ENCODE results near the gene PLXNB1. TPM values are rescaled to one million over a fixed set of nuclear protein-coding genes. Genes with fewer than 3 reads are reported as not detected.

Gene PLXNB1
- total and polyA plus RNA-seq, 2 of the 13 experiments (the other 11 are each of a cell fraction or from before 2014, with no cell fraction given): 86.0 to 143 TPM

- Histone ChIP-seq H3K79me2 (ENCODE audit: insufficient read depth, low read length) (no peaks in the 10 kb centered on the region), H3K4me1 (ENCODE audit: insufficient read depth, low read length) (peaks cover 58% of the 10 kb centered on the region), H3K9me3 (ENCODE audit: low read length) (no peaks in the 10 kb centered on the region), H4K20me1 (ENCODE audit: insufficient read depth, low read length) (no peaks in the 10 kb centered on the region), H3K36me3 (replicated peaks in 1 of 2; ENCODE audit: control insufficient read depth in 1 of 2, insufficient read depth in 2 of 2, low read length in 2 of 2) (peaks cover 3 to 10% of the 10 kb centered on the region in 2 experiments; a peak in 3 of 5 replicates), H3K27me3 (ENCODE audit: control insufficient read depth in 1 of 2, insufficient read depth in 2 of 2, low read length in 2 of 2) (no peaks in the 10 kb centered on the region), H3K4me3 (replicated peaks in 1 of 3; ENCODE audit: insufficient read depth in 1 of 3, low read depth in 2 of 3, low read length in 3 of 3) (no peak overlapping the region), H3K9ac (ENCODE audit: insufficient read depth, low read depth, low read length) (no peak overlapping the region), H2AFZ (ENCODE audit: low read length) (no peak overlapping the region), H3K4me2 (ENCODE audit: low read depth, low read length) (no peak overlapping the region), H3K27ac (ENCODE audit: extremely low read length, insufficient read depth, low read length) (no peak overlapping the region)
- WGBS (ENCODE audit: low lambda C conversion rate): 95% methylated on average over 8 of the region's 9 CpGs
- BruUV-seq (replicated peaks): no TSS peak
- FAIRE-seq: no peak
- ChIA-PET POLR2A (interaction anchor here (1.5 to 2.1 kb wide), 2 partner anchors 16 to 20 kb away, joined by 4 to 7 read pairs; partner anchors contain the start of gene ATRIP), CTCF (ENCODE audit: low intra/inter-chr PET ratio, low total read pairs) (no interaction called here)
- intact Hi-C loops (cut with micrococcal nuclease; ENCODE audit: unreplicated experiment) (no loop called here), in situ Hi-C loops (cut with HindIII; ENCODE audit: extremely low pct_ligation_motif_present, low pct_unique_long_range_greater_than_20kb) (loop anchor here (5.0 kb wide), 2 partner anchors 35 to 90 kb away; partner anchors contain the start of genes PFKFB4 and SHISA5)
- no peak for DNase-seq (ENCODE audit: low spot score)
- ATAC-seq: no peak
- 0 out of 2 replicates have a peak, but pooled peaks have one; percentile 20 for TF ChIP-seq BORCS8-MEF2B (CRISPR knock-in tag; IDR thresholded peaks at IDR 0.05)
- peak; percentile 6; the same call in 1 of the 2 replicates for TF ChIP-seq ZNF274 (CRISPR knock-in tag; IDR thresholded peaks at IDR 0.05)
- peak; percentile 19 for TF ChIP-seq AGO2 (optimal IDR thresholded peaks at IDR 0.05; ENCODE audit: low read depth, low read length)
- TF ChIP-seq TARDBP (CRISPR knock-in tag; IDR thresholded peaks at IDR 0.05): peak; percentile 32; the same call in 1 of the 2 replicates
- no peak for TF ChIP-seq ZFYVE20 (CRISPR knock-in tag; IDR thresholded peaks at IDR 0.05; ENCODE audit: borderline replicate concordance, low read depth)
These were observed 37.2 kb upstream of the PLXNB1 start for GRCh38 chr3:48467110-48467454.

GRCh38 chr3:48466386-48467109 lies 36.7 kb upstream of the PLXNB1 start:
- 96% methylated on average over 11 of the region's 19 CpGs for WGBS (ENCODE audit: low lambda C conversion rate)
- DNase-seq (ENCODE audit: low spot score): no peak
- CTCF ChIA-PET (ENCODE audit: low intra/inter-chr PET ratio, low total read pairs): interaction anchor here (1.7 to 1.8 kb wide), 2 partner anchors 41 to 82 kb away, joined by 17 to 39 read pairs; no protein-coding TSS in a partner anchor
- Histone ChIP-seq H2AFZ (ENCODE audit: low read length) (no peak overlapping the region), H3K27ac (ENCODE audit: extremely low read length, insufficient read depth, low read length) (peak overlapping the region; percentile 85), H3K4me3 (replicated peaks in 1 of 3; ENCODE audit: insufficient read depth in 1 of 3, low read depth in 2 of 3, low read length in 3 of 3) (no peak overlapping the region), H3K27me3 (ENCODE audit: control insufficient read depth in 1 of 2, insufficient read depth in 2 of 2, low read length in 2 of 2) (no peaks in the 10 kb centered on the region), H3K4me2 (ENCODE audit: low read depth, low read length) (no peak overlapping the region), H3K4me1 (ENCODE audit: insufficient read depth, low read length) (peaks cover 58% of the 10 kb centered on the region), H3K9ac (ENCODE audit: insufficient read depth, low read depth, low read length) (peak overlapping the region; percentile 39; the same call in 1 of the 2 replicates), H3K9me3 (ENCODE audit: low read length) (no peaks in the 10 kb centered on the region), H4K20me1 (ENCODE audit: insufficient read depth, low read length) (no peaks in the 10 kb centered on the region), H3K36me3 (replicated peaks in 1 of 2; ENCODE audit: control insufficient read depth in 1 of 2, insufficient read depth in 2 of 2, low read length in 2 of 2) (peaks cover 3 to 11% of the 10 kb centered on the region in 2 experiments; a peak in 3 of 5 replicates), H3K79me2 (ENCODE audit: insufficient read depth, low read length) (no peaks in the 10 kb centered on the region)
- FAIRE-seq: no peak
- peak; percentile 87 for TF ChIP-seq AGO2 (optimal IDR thresholded peaks at IDR 0.05; ENCODE audit: low read depth, low read length)
- TF ChIP-seq ZBTB4 (CRISPR knock-in tag; IDR thresholded peaks at IDR 0.05; ENCODE audit: borderline replicate concordance): 0 out of 2 replicates have a peak, but pooled peaks have one; percentile 21
- TF ChIP-seq RBM39 (IDR thresholded peaks at IDR 0.05; ENCODE audit: low read depth, low read length, poor library complexity, severe bottlenecking): no peak
- no peak for TF ChIP-seq PREB (CRISPR knock-in tag; IDR thresholded peaks at IDR 0.05)
- peak; percentile 46; the same call in 1 of the 2 replicates for TF ChIP-seq ZNF274 (CRISPR knock-in tag; IDR thresholded peaks at IDR 0.05)
- TF ChIP-seq DNMT3B (CRISPR knock-in tag; conservative IDR thresholded peaks at IDR 0.05): no peak
- no peak for TF ChIP-seq ZSCAN30 (CRISPR knock-in tag; IDR thresholded peaks at IDR 0.05)
- 0 out of 2 replicates have a peak, but pooled peaks have one; percentile 13 for TF ChIP-seq RBFOX2 (IDR thresholded peaks at IDR 0.05; ENCODE audit: low read depth, low read length)
- intact Hi-C loops (cut with micrococcal nuclease; ENCODE audit: unreplicated experiment): no loop called here
- POLR2A ChIA-PET: interaction anchor here (0.6 to 3.8 kb wide), 4 partner anchors 7 to 90 kb away, joined by 4 to 17 read pairs (median 6); partner anchors contain the start of genes ATRIP and PFKFB4
- no TSS peak for BruUV-seq (replicated peaks)
- ATAC-seq: no peak
- in situ Hi-C loops (cut with HindIII; ENCODE audit: extremely low pct_ligation_motif_present, low pct_unique_long_range_greater_than_20kb): loop anchor here (5.0 kb wide), 2 partner anchors 36 to 91 kb away; partner anchors contain the start of genes PFKFB4 and SHISA5

Data from HepG2 (cell line).